ENCODE data around the gene JARID2.
"Not testable (repeated sequence)": the region's sequence is repeated elsewhere in the genome, so short reads cannot be mapped to it uniquely, and the experiment has no call there.

The JARID2 gene

GRCh38 chr6:15534974-15535373 is 289.1 kb downstream of the JARID2 start:
- no peak for TF ChIP-seq CTCF (IDR thresholded peaks at IDR 0.05; ENCODE audit: low read depth, low read length)
- H3K4me3 ChIP-seq (ENCODE audit: low read depth, low read length): no peak overlapping the region

DNA sequence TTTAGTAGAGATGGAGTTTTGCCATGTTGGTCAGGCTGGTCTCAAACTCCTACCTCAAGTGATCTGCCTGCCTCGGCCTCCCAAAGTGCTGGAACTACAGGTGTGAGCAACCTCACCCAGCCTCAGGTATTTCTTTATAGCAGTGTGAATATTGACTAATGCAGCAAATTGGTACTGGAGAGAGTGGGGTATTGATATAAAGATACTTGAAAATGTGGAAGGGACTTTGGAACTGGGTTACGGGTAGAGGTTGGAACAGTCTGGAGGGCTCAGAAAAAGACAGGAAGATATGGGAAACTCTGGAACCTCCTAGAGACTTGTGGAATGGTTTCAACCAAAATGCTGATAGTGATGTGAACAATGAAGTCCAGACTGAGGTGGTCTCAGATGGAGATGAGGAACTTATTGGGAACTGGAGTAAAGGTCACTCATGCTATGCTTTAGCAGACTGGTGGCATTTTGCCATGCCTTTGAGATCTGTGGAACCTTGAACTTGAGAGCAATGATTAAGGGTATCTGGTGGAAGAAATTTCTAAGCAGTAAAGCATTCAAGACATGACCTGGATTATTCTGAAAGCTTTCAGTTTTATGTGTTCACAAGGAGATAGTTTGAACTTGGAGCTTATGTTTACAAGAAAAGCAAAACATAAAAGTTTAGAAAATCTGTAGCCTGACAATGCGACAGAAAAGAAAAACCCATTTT is 289.8 kb downstream of the JARID2 start:
- no peak overlapping the region for H3K4me3 ChIP-seq (ENCODE audit: low read depth, low read length)
- no peak for TF ChIP-seq CTCF (IDR thresholded peaks at IDR 0.05; ENCODE audit: low read depth, low read length)

DNA sequence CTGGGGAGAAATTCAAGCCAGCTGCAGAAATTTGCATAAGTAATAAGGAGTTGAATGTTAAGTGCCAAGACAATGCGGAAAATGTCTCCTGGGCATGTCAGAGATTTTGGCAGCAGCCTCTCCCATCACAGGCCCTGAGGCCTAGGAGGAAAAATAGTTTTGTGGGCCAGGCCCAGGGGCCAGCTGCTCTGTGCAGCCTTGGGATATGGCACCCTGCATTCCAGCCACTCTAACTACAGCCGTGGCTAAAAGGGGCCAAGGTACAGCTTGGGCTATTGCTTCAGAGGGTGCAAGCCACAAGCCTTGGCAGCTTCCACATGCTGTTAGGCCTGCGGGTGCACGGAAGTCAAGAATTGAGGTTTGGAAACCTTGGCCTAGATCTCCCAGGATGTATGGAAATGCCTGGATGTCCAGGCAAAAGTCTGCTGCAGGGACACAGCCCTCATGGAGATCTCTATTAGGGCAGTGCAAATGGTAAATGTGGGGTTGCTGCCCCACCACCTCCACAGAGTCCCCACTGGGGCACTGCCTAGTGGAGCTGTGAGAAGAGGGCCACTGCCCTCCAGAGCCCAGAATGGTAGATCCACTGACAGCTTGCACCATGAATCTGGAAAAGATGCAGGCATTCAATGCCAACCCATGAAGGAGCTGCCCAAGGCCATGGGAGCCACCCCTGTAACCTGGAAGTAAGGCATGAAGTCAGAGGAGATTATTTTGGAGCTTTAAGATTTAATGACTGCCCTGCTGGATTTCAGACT is 290.5 kb downstream of the JARID2 start:
- TF ChIP-seq CTCF (IDR thresholded peaks at IDR 0.05; ENCODE audit: low read depth, low read length): no peak
- H3K4me3 ChIP-seq (ENCODE audit: low read depth, low read length): no peak overlapping the region

- no peak overlapping the region for H3K4me3 ChIP-seq (ENCODE audit: low read depth, low read length)
- TF ChIP-seq CTCF (IDR thresholded peaks at IDR 0.05; ENCODE audit: low read depth, low read length): no peak
Observed at GRCh38 chr6:15538106-15538505, 292.2 kb downstream of the JARID2 start.

- no peak for TF ChIP-seq CTCF (IDR thresholded peaks at IDR 0.05; ENCODE audit: low read depth, low read length)
- H3K4me3 ChIP-seq (ENCODE audit: low read depth, low read length): no peak overlapping the region
Observed at GRCh38 chr6:15538766-15539495, 293.1 kb downstream of the JARID2 start.

DNA sequence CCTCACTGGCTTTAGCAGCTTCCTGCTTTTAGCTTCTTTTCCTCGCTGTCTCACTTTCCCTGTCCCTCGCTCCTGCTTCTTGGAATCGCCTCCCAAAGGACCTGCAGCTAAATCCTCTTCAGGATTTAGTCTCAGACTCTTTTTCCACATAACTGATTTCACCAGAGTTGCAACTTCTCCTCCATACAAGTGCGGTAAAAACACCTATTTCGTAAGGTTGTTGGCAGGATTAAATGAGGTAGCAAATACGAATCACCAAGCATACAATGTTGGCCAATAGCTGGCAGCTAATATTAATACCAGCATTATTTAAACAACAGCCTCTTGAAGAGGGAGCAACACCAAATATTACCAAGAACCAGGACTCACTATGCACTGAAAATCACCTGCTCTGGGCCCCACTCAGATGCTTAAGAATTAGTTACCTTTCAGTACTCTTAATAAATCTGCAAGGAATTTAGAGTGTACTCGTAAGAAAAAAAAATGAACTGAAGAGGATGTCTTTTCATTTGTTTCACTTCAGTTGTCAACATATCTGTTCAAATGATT is 293.9 kb downstream of the JARID2 start:
- no peak for TF ChIP-seq CTCF (IDR thresholded peaks at IDR 0.05; ENCODE audit: low read depth, low read length)
- H3K4me3 ChIP-seq (ENCODE audit: low read depth, low read length): no peak overlapping the region

- H3K4me3 ChIP-seq (ENCODE audit: low read depth, low read length): not testable (repeated sequence)
Observed at GRCh38 chr6:15543332-15543917, 297.6 kb downstream of the JARID2 start.
